Ovary (tissue), 9 donors: ENCODE measurements around the gene EWSR1. TPM values are rescaled to one million over a fixed set of nuclear protein-coding genes. Genes with fewer than 3 reads are reported as not detected.

Experiments used
- DNase-seq, 5 donors: peaks; one replicate each; pipeline ENCODE4 v3.0.0-alpha.2; 2019 to 2020
- H3K27ac ChIP-seq, 2 donors: fragments of 200-600 bp; one replicate each; pipeline versions ENCODE4 v1.5.1 to v1.8.0; 2019 to 2022
- H3K27me3 ChIP-seq: fragments of 200-600 bp; one replicate; pipeline ENCODE4 v1.8.0; 2022
- H3K36me3 ChIP-seq: fragments of 200-600 bp; sonication (generic); one replicate; pipeline ENCODE4 v1.5.1; 2019
- H3K4me1 ChIP-seq: one replicate; pipeline ENCODE4 v1.8.1; 2013; ENCODE audit warnings: mild to moderate bottlenecking, moderate library complexity; ENCODE audit not compliant: insufficient read depth
- H3K4me3 ChIP-seq: fragments of 200-600 bp; sonication (generic); one replicate; pipeline ENCODE4 v1.5.1; 2017
- H3K9me3 ChIP-seq, 2 donors: fragments of 200-600 bp in 1 of 2; sonication (generic) in 1 of 2; one replicate each; pipeline versions ENCODE4 v1.5.1 to v1.8.1; 2013 to 2019; ENCODE audit warnings: mild to moderate bottlenecking in 1 of 2, moderate library complexity in 1 of 2
- CTCF ChIP-seq, 3 donors: fragments of 450-650 bp in 2 of 3; fragments of 200-600 bp in 1 of 3; IDR thresholded peaks; one replicate each; pipeline versions ENCODE4 v1.5.1 to v1.8.0; 2016 to 2022; ENCODE audit warnings: antibody characterized with exemption in 3 of 3, mild to moderate bottlenecking in 1 of 3
- EP300 ChIP-seq: sonication (generic); formaldehyde crosslinking; IDR thresholded peaks from one replicate; pipeline ENCODE4 v1.6.1; 2017; ENCODE audit warnings: antibody characterized with exemption
- POLR2A ChIP-seq: fragments of 450-650 bp; IDR thresholded peaks from one replicate; pipeline ENCODE4 v1.6.1; 2017; ENCODE audit warnings: antibody characterized with exemption, mild to moderate bottlenecking, moderate library complexity
- WGBS, 3 donors: extraction: QIAGEN DNeasy Blood & Tissue Kit in 1 of 3; methylation state at CpG; one replicate each; pipeline versions ENCODE4 v1.1.5 to v1.1.7; 2013 to 2017; 5-methylcytosine and 5-hydroxymethylcytosine counted together
- intact Hi-C, 4 donors: fragments of 100-400 bp; cut with DNase I; formaldehyde crosslinking; loops; one replicate each; pipeline versions ENCODE4 v1.11.0 to v1.15.1; 2022 to 2023
- polyA plus RNA-seq, 2 donors: library from polyadenylated mRNA; stranded (reverse); fragments of 200-250 nt in 1 of 2; fragments of 350-450 nt in 1 of 2; fragmentation: Illumina TruSeq in 1 of 2; extraction: RNeasy Lipid Tissue Mini Kit (QIAGEN cat#74804) in 1 of 2; gene quantifications; one replicate each; pipeline ENCODE4 v1.2.3, GENCODE V29; 2013 to 2014
- total RNA-seq, 7 donors: library from RNA; depleted of rRNA in 2 of 7; stranded (reverse); fragments of >200 nt in 2 of 7; fragmentation: NEBNext Ultra II Directional in 3 of 7; extraction: Animal tissue kit (Norgen Biotek cat#: 25700) in 3 of 7; gene quantifications; one replicate each; pipeline versions ENCODE4 v1.1.0 to v1.2.4, GENCODE V29; 2016 to 2023
- donor health status: DM: no; HTN: no; CAD: no; lungs with moderate emphysema.
- donor health status: DM: no; HTN: no; CAD: no.
- donor health status: Bipolar disorder and iron deficiency.
- donor health status: DM: yes; HTN: yes; CAD: no.
- donor health status: DM: no; HTN: no; CAD: no.
- donor health status: DM: yes; HTN: yes; CAD: no.

EWSR1 gene
- total and polyA plus RNA-seq, 9 donors: 127 to 191 (median 170) TPM

DNA sequence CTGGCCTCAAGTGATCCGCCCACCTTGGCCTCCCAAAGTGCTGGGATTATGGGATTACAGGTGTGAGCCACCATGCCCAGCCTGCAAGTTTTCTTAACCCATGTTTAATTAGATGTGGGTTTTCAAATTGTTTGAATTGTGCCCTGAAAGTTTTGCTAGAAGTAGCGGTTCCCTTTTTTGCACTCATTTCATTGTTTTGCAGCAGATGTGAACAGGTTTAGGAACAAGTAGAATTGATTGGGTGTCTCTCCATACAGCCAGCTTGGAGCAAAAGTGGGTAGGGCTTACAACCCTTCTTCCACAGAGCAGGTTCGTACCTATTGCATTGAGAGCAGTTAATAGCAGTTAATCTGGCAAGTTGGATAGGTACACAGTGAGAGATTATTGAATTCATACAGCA is 16.1 kb downstream of the EWSR1 start:
- DNase-seq: no peak
- 93 to 95% (median 93%) methylated on average over 3 of the region's 3 CpGs for WGBS, 3 donors

DNA sequence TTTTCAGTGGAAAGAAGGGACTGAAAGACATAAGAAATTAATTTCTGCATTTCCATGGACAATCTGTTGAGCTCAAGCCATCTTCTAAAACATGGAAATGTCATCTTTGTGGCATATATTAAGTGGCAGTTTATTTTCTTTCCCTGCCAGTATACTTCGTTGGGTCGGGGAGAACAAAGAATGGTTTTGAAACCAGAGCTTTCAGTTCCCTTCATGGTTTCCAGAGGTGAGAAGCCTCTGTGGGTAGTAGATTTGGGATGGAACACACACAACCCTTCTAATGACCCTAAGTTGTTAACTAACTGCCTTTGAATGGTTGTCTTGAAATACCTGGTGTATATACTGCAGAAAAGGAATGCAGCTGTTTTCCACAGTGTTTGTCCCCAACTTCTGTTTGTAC is 20.8 kb downstream of the EWSR1 start:
- no peak overlapping the region for H3K4me3 ChIP-seq
- TF ChIP-seq POLR2A: no peak
- TF ChIP-seq CTCF (IDR thresholded peaks at IDR 0.05): no peak
- no peak for TF ChIP-seq EP300
- 45 to 54% (median 48%) methylated on average over 2 of the region's 2 CpGs for WGBS, 3 donors
- H3K27me3 ChIP-seq: no peaks in the 10 kb centered on the region
- no peaks in the 10 kb centered on the region for H3K4me1 ChIP-seq
- no peak overlapping the region for H3K27ac ChIP-seq
- no peak for DNase-seq
- H3K9me3 ChIP-seq: no peaks in the 10 kb centered on the region
- intact Hi-C loops: no loop called here
- no peaks in the 10 kb centered on the region for H3K36me3 ChIP-seq

More for the DNA sequence above, 16.1 kb downstream of the EWSR1 start:
- TF ChIP-seq CTCF (IDR thresholded peaks at IDR 0.05): no peak
- no peak for TF ChIP-seq POLR2A
- TF ChIP-seq EP300: no peak
- no peak overlapping the region for H3K4me3 ChIP-seq
- intact Hi-C loops: no loop called here
- no peaks in the 10 kb centered on the region for H3K9me3 ChIP-seq
- H3K4me1 ChIP-seq: no peaks in the 10 kb centered on the region
- H3K36me3 ChIP-seq: no peaks in the 10 kb centered on the region
- no peak overlapping the region for H3K27ac ChIP-seq
- no peaks in the 10 kb centered on the region for H3K27me3 ChIP-seq

DNA sequence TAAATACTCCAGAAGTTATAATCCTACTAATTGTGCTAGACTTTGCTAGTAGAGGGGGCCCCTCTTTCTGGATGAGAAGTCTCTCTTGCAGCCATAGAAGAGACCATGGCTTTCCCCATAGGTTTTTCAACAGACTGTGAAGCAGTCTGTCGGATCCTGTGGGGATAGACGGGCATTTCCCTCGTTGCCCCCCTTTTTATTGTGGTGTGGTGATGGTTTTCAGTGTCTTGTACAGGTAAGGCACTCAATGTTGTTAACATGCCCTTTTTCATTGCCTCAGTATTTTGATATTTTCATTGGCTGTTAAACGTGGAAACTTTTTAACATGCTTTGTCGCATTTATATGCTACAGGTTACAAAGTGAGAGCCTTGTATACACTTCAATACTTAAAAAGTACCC is 22.0 kb downstream of the EWSR1 start:
- H3K4me3 ChIP-seq: no peak overlapping the region
- no peaks in the 10 kb centered on the region for H3K36me3 ChIP-seq
- H3K27me3 ChIP-seq: no peaks in the 10 kb centered on the region
- no peak for DNase-seq
- no peaks in the 10 kb centered on the region for H3K9me3 ChIP-seq
- intact Hi-C loops: no loop called here
- TF ChIP-seq POLR2A (no peak), EP300 (no peak), CTCF (IDR thresholded peaks at IDR 0.05) (no peak)
- no peaks in the 10 kb centered on the region for H3K4me1 ChIP-seq
- WGBS, 3 donors: 55 to 68% (median 60%) methylated on average over 5 of the region's 5 CpGs
- H3K27ac ChIP-seq: no peak overlapping the region

- WGBS, 3 donors: 62 to 64% (median 63%) methylated on average over 7 of the region's 7 CpGs
- DNase-seq: no peak
- TF ChIP-seq POLR2A (no peak), EP300 (no peak), CTCF (IDR thresholded peaks at IDR 0.05) (no peak)
- H3K9me3 ChIP-seq: no peaks in the 10 kb centered on the region
- no peak overlapping the region for H3K27ac ChIP-seq
- intact Hi-C loops: no loop called here
- no peaks in the 10 kb centered on the region for H3K27me3 ChIP-seq
- H3K36me3 ChIP-seq: no peaks in the 10 kb centered on the region
- H3K4me1 ChIP-seq: no peaks in the 10 kb centered on the region
- no peak overlapping the region for H3K4me3 ChIP-seq
Measured at GRCh38 chr22:29291215-29291614, 23.1 kb downstream of the EWSR1 start.

- Histone ChIP-seq H3K4me3 (no peak overlapping the region), H3K9me3 (no peaks in the 10 kb centered on the region), H3K36me3 (no peaks in the 10 kb centered on the region), H3K4me1 (no peaks in the 10 kb centered on the region), H3K27me3 (no peaks in the 10 kb centered on the region), H3K27ac (no peak overlapping the region)
- DNase-seq: no peak
- TF ChIP-seq CTCF (IDR thresholded peaks at IDR 0.05) (no peak), POLR2A (no peak), EP300 (no peak)
- intact Hi-C loops: no loop called here
Measured at GRCh38 chr22:29292379-29292778, 24.3 kb downstream of the EWSR1 start.
